GM12878 (cell line): ENCODE results near the gene ARMC6. TPM values are rescaled to one million over a fixed set of nuclear protein-coding genes. Genes with fewer than 3 reads are reported as not detected.

Experiments
- ATF3 ChIP-seq: IDR thresholded peaks from 2 replicates; pipeline ENCODE4 v1.6.1; 2011; ENCODE audit warnings: low read depth, mild to moderate bottlenecking, low read length, moderate library complexity, borderline replicate concordance; ENCODE audit errors: extremely low read depth
- CEBPZ ChIP-seq: fragments of 150-350 bp; IDR thresholded peaks from 2 replicates; pipeline ENCODE4 v1.6.1; 2016; ENCODE audit warnings: low read depth, low read length
- EGR1 ChIP-seq, 2 experiments: IDR thresholded peaks; 1 replicate in 1 of 2; 2 replicates in 1 of 2; pipeline ENCODE4 v1.6.1; 2011 to 2012; ENCODE audit warnings: low read depth in 2 of 2, low read length in 2 of 2, borderline replicate concordance in 1 of 2, mild to moderate bottlenecking in 1 of 2, moderate library complexity in 1 of 2
- FOXK2 ChIP-seq: fragments of 450-650 bp; IDR thresholded peaks from 2 replicates; pipeline ENCODE4 v1.6.1; 2017; ENCODE audit warnings: mild to moderate bottlenecking, moderate library complexity
- JUND ChIP-seq: IDR thresholded peaks from 2 replicates; pipeline ENCODE4 v1.6.1; 2012; ENCODE audit warnings: low read depth, mild to moderate bottlenecking, low read length, improper control_type of control experiment, moderate library complexity
- MXI1 ChIP-seq: fragments of 150-350 bp; IDR thresholded peaks from 2 replicates; pipeline ENCODE4 v1.6.1; 2011; ENCODE audit warnings: low read depth, mild to moderate bottlenecking, inconsistent platforms, low read length, improper control_type of control experiment
- MYC ChIP-seq: IDR thresholded peaks from 2 replicates; pipeline ENCODE4 v1.6.1; 2011; ENCODE audit warnings: mild to moderate bottlenecking, low read length, moderate library complexity, inconsistent platforms; ENCODE audit not compliant: insufficient read depth, insufficient replicate concordance, insufficient read length, severe bottlenecking
- NFYA ChIP-seq: IDR thresholded peaks from 2 replicates; pipeline ENCODE4 v1.6.1; 2011; ENCODE audit warnings: low read depth, mild to moderate bottlenecking, low read length, improper control_type of control experiment, borderline replicate concordance
- RUNX3 ChIP-seq: IDR thresholded peaks from 2 replicates; pipeline ENCODE4 v1.6.1; 2012; ENCODE audit warnings: low read length, inconsistent platforms
- SIX5 ChIP-seq: IDR thresholded peaks from 2 replicates; pipeline ENCODE4 v1.6.1; 2011; ENCODE audit warnings: mild to moderate bottlenecking, low read depth, low read length, moderate library complexity; ENCODE audit not compliant: severe bottlenecking
- TCF3 ChIP-seq: IDR thresholded peaks from 2 replicates; pipeline ENCODE4 v1.6.1; 2012; ENCODE audit warnings: low read depth, mild to moderate bottlenecking, low read length, borderline replicate concordance; ENCODE audit not compliant: insufficient read depth
- ZZZ3 ChIP-seq: IDR thresholded peaks from 2 replicates; pipeline ENCODE4 v1.6.1; 2011; ENCODE audit warnings: low read depth; ENCODE audit not compliant: control insufficient read depth, insufficient read length
- polyA plus RNA-seq, 11 experiments: library from polyadenylated mRNA; depleted of rRNA in 4 of 11; unstranded in 6 of 11; stranded (reverse) in 5 of 11; fragments of >200 nt; fragmentation: Nextera tagmentation in 4 of 11; fragmentation: Illumina TruSeq in 1 of 11; extraction: Ambion mirVana in 4 of 11; extraction: Trizol in 1 of 11; gene quantifications; 1 replicate in 1 of 11; 2 replicates in 10 of 11; pipeline versions ENCODE4 v1.2.1 to v1.2.3, GENCODE V29; 2011 to 2016; ENCODE audit warnings: inconsistent platforms in 2 of 11, missing spikeins in 2 of 11, low read depth in 1 of 11
- total RNA-seq, 4 experiments: library from RNA; depleted of rRNA in 3 of 4; stranded (reverse); fragments of >200 nt in 3 of 4; fragmentation: Illumina TruSeq in 1 of 4; extraction: Trizol in 1 of 4; gene quantifications; 2 replicates each; pipeline versions ENCODE4 v1.2.1 to v1.2.3, GENCODE V29; 2013 to 2021
- TF ChIP-seq, protein P1 (sequence below): fragments of 450-650 bp; conservative IDR thresholded peaks from 2 replicates; pipeline ENCODE4 v1.6.1; 2017; ENCODE audit warnings: mild to moderate bottlenecking, moderate library complexity
- TF ChIP-seq, protein P2 (sequence below): fragments of 450-650 bp; formaldehyde crosslinking; IDR thresholded peaks from 2 replicates; pipeline ENCODE4 v1.4.0; 2022; ENCODE audit warnings: mild to moderate bottlenecking, moderate library complexity
- TF ChIP-seq, protein P3 (sequence below): IDR thresholded peaks from 2 replicates; pipeline ENCODE4 v1.6.1; 2011; ENCODE audit warnings: borderline replicate concordance, low read depth, mild to moderate bottlenecking, moderate library complexity, low read length; ENCODE audit not compliant: insufficient read depth, poor library complexity, severe bottlenecking

The ARMC6 gene
- total and polyA plus RNA-seq, 10 of the 15 experiments (the other 5 are each of a cell fraction or from before 2014, with no cell fraction given) = 1.1 to 64.4 (median 41.6) TPM

GRCh38 chr19:19033426-19034203, at the start of gene ARMC6, which contains the start of gene SUGP2 (continued):
- TF ChIP-seq CEBPZ (no peak), FOXK2 (no peak), EGR1 (IDR thresholded peaks at IDR 0.05; ENCODE audit: borderline replicate concordance in 1 of 2, low read depth in 2 of 2, low read length in 2 of 2) (peak in 1 of 2 experiments; percentile 78; a peak in 2 of 3 replicates), NFYA (no peak), ZZZ3 (no peak), MXI1 (peak; percentile 98), MYC (peak; percentile 74), RUNX3 (peak; percentile 51; the same call in 1 of the 2 replicates), SIX5 (no peak), JUND (no peak), TCF3 (no peak), ATF3 (peak; percentile 74; the same call in 1 of the 2 replicates)
- TF ChIP-seq, protein P1, sequence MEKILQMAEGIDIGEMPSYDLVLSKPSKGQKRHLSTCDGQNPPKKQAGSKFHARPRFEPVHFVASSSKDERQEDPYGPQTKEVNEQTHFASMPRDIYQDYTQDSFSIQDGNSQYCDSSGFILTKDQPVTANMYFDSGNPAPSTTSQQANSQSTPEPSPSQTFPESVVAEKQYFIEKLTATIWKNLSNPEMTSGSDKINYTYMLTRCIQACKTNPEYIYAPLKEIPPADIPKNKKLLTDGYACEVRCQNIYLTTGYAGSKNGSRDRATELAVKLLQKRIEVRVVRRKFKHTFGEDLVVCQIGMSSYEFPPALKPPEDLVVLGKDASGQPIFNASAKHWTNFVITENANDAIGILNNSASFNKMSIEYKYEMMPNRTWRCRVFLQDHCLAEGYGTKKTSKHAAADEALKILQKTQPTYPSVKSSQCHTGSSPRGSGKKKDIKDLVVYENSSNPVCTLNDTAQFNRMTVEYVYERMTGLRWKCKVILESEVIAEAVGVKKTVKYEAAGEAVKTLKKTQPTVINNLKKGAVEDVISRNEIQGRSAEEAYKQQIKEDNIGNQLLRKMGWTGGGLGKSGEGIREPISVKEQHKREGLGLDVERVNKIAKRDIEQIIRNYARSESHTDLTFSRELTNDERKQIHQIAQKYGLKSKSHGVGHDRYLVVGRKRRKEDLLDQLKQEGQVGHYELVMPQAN = peak; percentile 97
- TF ChIP-seq, protein P2, sequence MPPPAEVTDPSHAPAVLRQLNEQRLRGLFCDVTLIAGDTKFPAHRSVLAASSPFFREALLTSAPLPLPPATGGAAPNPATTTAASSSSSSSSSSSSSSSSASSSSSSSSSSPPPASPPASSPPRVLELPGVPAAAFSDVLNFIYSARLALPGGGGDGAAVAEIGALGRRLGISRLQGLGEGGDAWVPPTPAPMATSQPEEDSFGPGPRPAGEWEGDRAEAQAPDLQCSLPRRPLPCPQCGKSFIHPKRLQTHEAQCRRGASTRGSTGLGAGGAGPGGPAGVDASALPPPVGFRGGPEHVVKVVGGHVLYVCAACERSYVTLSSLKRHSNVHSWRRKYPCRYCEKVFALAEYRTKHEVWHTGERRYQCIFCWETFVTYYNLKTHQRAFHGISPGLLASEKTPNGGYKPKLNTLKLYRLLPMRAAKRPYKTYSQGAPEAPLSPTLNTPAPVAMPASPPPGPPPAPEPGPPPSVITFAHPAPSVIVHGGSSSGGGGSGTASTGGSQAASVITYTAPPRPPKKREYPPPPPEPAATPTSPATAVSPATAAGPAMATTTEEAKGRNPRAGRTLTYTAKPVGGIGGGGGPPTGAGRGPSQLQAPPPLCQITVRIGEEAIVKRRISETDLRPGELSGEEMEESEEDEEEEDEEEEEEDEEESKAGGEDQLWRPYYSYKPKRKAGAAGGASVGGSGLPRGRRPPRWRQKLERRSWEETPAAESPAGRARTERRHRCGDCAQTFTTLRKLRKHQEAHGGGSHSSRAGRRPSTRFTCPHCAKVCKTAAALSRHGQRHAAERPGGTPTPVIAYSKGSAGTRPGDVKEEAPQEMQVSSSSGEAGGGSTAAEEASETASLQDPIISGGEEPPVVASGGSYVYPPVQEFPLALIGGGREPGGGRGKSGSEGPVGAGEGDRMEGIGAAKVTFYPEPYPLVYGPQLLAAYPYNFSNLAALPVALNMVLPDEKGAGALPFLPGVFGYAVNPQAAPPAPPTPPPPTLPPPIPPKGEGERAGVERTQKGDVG (CRISPR knock-in tag) = no peak
- TF ChIP-seq, protein P3, sequence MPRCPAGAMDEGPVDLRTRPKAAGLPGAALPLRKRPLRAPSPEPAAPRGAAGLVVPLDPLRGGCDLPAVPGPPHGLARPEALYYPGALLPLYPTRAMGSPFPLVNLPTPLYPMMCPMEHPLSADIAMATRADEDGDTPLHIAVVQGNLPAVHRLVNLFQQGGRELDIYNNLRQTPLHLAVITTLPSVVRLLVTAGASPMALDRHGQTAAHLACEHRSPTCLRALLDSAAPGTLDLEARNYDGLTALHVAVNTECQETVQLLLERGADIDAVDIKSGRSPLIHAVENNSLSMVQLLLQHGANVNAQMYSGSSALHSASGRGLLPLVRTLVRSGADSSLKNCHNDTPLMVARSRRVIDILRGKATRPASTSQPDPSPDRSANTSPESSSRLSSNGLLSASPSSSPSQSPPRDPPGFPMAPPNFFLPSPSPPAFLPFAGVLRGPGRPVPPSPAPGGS = no peak
